DMS53 treated with DMSO at 0.1 percent for 48 hours (cell line): ENCODE measurements around the gene ANKMY1.

Source experiments
- DNase-seq: peaks from one replicate; lab custom pipeline; 2025; ENCODE audit not compliant: unreplicated experiment; lab: John Stamatoyannopoulos, UW

ANKMY1 gene

GRCh38 chr2:240478346-240479110 lies 79.3 kb downstream of the ANKMY1 start:
- no peak for DNase-seq

GRCh38 chr2:240477916-240478315 lies 79.9 kb downstream of the ANKMY1 start:
- DNase-seq: no peak

- DNase-seq: no peak
These were observed 84.6 kb downstream of the ANKMY1 start for GRCh38 chr2:240473211-240473610.

- DNase-seq: no peak
These were observed 85.6 kb downstream of the ANKMY1 start for GRCh38 chr2:240472078-240472790.

- no peak for DNase-seq
These were observed 88.0 kb downstream of the ANKMY1 start for GRCh38 chr2:240469740-240470139.

GRCh38 chr2:240469239-240469636 lies 88.5 kb downstream of the ANKMY1 start:
- no peak for DNase-seq

GRCh38 chr2:240468303-240469238 lies 89.2 kb downstream of the ANKMY1 start:
- no peak for DNase-seq

- no peak for DNase-seq
These were observed 90.0 kb downstream of the ANKMY1 start for GRCh38 chr2:240467659-240468302.

- DNase-seq: no peak
These were observed 90.6 kb downstream of the ANKMY1 start for GRCh38 chr2:240467149-240467642.

- no peak for DNase-seq
These were observed 91.1 kb downstream of the ANKMY1 start for GRCh38 chr2:240466579-240467148.

- DNase-seq: no peak
These were observed 91.8 kb downstream of the ANKMY1 start for GRCh38 chr2:240465765-240466578.

- DNase-seq: no peak
These were observed 92.5 kb downstream of the ANKMY1 start for GRCh38 chr2:240465268-240465764.

- no peak for DNase-seq
These were observed 93.1 kb downstream of the ANKMY1 start for GRCh38 chr2:240464514-240465241.

- DNase-seq: no peak
These were observed 93.8 kb downstream of the ANKMY1 start for GRCh38 chr2:240463866-240464481.

GRCh38 chr2:240463274-240463865 lies 94.4 kb downstream of the ANKMY1 start:
- DNase-seq: no peak

- DNase-seq: no peak
These were observed 95.0 kb downstream of the ANKMY1 start for GRCh38 chr2:240462707-240463273.

- DNase-seq: peak; percentile 14
These were observed 95.6 kb downstream of the ANKMY1 start for GRCh38 chr2:240462073-240462706.
